Muscle of arm (tissue), 12 donors: Measurements from ENCODE around the gene GNA15. TPM values are rescaled to one million over a fixed set of nuclear protein-coding genes. Genes with fewer than 3 reads are reported as not detected.
"Not testable (repeated sequence)": the region's sequence is repeated elsewhere in the genome, so short reads cannot be mapped to it uniquely, and the experiment has no call there.

Experiments
- DNase-seq: peaks from one replicate; pipeline ENCODE4 v3.0.0-alpha.2; 2013
- polyA plus RNA-seq, 12 donors: library from polyadenylated mRNA; unstranded; fragments of 120-200 nt; gene quantifications; one replicate each; pipeline ENCODE4 v1.2.1, GENCODE V29; 2013; ENCODE audit not compliant: insufficient read length in 12 of 12

The GNA15 gene
- polyA plus RNA-seq, 12 donors = 0.93 to 8.7 (median 1.5) TPM; not detected in 2

DNA sequence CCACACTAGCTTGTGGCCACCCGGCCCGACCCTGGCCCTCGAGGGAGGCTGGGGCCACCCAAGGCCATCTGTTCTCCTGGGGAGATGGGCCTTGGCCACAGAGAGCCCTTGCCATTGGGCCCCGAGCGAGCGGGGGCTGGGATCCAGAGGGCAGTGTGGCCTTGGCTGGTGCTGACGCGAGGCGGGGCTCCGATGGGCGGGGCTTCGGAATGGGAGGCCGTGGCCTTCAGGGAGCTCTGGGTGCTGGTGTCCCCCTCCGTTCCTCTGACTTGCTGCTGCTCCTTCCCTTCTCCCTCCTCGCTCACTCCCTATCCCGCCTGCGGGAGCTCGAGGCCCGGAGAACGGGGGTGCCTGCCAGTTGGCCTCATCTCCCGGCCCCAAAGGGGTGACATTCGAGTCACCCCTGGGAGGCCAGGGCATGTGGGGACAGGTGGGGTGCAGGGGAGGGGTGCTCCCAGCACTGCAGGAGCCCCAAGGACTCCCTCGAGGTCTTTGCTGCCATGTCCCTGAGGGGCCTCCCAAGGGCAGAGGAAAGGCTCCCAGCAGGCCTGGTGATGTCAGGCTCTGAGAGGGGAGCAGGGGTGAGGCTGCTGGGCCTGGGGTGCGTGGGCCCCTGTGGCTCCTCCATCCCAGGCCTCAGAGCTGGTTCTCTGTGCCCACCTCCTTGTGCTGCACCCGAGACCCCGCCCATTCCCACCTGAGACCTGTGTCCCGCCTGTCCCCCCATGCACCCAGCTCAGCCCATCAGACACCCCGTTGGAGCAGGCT, 54.1 kb downstream of the GNA15 start:
- DNase-seq = no peak

DNA sequence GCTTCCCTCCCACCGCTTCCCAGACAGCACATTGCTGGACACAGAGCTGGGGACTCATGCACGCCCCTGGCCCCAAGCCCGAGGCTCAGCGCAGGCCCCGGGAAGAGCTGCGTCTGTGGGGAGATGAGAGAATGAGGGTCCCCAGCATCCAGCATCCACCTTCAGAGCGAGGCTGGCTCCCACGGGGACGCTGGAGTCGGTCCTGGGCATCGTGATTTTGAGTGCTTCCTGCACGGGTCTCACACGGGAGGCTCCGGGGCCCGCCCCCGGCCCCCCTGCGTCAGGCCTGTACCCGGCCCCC, 54.6 kb downstream of the GNA15 start:
- no peak for DNase-seq

DNA sequence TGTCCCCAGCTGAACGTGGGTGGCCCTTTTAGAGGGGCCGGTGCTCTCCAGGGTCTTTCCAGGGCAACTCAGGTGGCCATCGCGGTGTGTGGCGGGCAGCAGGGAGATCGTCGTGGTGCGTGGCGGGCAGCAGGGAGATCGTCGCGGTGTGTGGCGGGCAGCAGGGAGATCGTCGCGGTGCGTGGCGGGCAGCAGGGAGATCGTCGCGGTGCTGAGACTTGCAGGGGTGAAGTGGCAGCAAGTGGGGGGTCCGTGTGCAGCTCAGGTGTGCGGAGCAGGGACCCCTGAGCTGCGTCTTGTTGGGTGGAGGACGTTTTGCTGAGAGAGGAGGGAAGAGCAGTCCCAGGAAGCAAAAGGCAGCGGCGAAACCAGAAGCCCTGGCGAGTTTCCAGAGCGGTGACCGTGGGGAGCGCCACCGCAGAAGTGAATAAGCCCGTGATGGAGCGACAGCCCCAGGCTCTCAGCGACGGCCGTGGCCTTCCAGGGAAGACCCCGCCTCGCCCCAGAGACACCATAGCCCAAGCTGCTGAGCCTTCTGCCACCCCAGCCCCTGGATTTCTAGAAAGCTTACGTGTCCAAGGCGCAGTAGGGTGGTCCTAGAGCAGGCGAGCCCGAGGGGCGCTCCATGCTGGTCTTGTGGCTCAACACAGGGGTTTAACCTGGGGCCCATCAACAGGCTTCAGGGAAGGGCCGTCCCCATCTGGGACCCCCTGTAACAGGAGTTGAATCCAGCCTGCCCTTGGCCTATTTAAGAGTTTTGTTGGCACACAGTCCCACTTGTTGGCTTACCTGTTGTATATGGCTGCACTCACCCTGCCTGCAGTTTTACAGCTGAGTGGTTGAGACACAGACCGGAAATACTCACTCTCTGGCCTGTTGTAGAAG, 55.3 kb downstream of the GNA15 start:
- DNase-seq = no peak

GRCh38 chr19:3191806-3192104, 55.9 kb downstream of the GNA15 start:
- DNase-seq = not testable (repeated sequence)

GRCh38 chr19:3192228-3192635, 56.4 kb downstream of the GNA15 start:
- no peak for DNase-seq

GRCh38 chr19:3192684-3193083, 56.9 kb downstream of the GNA15 start:
- no peak for DNase-seq

DNA sequence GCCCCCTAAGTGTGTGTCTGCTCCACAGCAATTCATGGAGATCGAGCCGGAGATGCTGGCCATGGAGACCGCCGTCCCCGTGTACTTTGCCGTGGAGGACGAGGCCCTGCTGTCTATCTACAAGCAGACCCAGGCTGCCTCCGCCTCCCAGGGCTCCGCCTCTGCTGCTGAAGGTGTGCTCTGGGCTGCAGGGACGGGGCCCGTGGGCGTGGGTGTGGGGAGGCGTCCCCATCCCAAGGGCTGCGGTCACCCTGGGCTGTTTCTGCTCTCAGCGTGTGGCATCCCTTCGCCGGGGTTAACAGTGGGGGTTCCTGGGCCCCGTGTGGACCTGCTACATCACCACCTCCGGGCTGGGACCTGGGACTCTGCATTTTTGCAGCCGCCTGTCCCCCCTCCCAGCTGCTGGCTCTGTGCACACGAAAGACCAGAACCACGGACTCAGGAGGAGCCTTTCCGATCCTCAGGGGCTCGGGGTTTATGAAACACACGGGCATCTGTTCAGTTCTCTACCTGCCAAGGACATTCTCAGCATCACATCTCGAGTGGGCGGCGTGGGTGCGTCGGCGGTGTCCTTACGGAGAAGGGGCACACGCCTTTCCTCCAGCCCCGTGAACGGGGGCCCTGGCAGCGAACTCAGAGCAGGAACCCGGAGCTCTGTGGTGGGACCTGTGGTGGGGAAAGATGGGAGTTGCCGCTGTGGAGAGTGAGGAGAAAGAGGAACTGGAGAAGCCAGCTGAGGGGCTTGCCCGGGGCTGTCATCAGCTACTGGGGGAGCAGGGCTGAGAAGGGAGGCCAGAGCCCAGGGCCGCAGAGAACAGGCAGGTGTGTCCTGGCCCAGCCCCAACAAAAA, 57.6 kb downstream of the GNA15 start:
- DNase-seq = no peak

GRCh38 chr19:3194106-3195087, 58.6 kb downstream of the GNA15 start:
- no peak for DNase-seq

DNA sequence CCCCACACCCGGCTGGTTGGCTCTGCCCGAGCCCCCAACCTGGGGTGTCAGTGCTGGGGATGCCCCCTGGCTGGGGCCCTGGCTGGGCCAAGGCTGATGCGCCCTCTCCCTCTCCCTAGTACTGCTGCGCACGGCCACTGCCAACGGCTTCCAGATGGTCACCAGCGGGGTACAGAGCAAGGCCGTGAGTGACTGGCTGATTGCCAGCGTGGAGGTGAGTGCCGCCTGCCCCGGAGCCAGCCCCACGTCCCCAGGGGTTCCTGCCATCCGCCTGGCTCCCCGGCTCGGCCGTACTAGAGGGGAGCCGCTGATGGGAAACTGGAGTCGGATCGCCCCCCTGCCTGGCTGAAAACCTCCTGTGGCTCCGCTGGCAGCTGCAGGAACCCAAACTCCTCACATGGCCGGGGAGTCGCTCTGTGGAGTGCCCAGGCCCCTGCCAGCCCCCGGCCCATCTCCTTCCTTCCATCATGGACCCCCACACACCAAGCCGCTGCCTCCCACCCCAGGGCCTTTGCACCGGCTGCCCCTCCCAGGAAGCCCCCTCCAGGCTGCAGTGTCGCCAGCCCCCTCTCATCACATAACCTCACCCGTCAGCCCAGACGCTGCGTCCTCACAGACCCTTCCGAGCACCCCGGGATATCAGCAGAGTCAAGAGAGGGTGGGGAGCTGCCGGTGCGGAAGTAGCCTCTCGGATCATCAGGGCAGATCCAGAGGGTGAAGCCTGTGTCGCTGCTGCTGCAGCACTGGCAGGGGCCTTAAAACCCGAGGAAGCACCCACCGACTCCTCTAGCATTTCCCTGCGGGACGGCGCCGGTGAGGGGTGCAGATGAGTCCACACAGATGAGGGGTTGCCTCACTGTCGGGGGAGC, 60.5 kb downstream of the GNA15 start:
- no peak for DNase-seq

- DNase-seq = no peak
These were observed 61.0 kb downstream of the GNA15 start for GRCh38 chr19:3196933-3197205.

DNA sequence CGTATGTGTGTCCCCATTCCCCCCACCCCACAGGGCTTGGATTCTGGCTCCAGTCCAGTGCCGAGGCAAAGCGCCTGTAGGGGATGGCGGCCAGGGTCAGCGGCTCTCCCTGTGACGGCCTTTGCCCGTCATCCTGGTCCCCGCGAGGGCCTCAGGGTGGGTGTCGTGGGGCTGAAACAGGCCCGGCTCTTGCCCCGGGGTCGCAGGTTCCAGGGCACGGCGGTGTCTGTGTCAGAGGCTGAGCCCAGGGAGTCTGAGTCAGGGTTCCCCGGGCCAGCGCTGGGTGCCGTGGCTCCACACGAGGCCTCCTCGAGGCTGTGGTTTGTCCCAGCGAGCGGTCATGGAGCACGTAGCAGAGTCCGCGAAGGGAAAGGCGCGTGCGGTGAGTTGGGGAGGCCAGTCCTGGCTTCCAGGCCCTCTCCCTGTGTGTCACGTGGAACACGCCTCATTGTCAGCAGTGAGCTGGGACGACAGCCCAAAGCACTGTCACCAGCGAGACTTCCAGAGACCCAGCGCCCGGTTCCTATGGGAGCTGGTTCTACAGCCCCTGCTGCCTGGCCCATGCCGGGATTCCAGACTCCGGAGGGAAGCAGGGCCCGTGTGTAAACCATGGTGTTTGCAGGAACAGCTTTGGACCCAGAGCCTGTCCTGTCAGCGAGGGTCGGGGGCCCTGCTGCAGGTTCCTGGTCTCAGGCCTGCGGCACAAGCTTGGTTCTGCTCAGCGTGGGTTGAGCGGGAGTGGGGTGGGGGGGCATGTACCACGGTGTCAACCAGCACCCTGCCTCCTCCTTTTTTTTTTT, 63.3 kb downstream of the GNA15 start:
- DNase-seq = no peak

DNA sequence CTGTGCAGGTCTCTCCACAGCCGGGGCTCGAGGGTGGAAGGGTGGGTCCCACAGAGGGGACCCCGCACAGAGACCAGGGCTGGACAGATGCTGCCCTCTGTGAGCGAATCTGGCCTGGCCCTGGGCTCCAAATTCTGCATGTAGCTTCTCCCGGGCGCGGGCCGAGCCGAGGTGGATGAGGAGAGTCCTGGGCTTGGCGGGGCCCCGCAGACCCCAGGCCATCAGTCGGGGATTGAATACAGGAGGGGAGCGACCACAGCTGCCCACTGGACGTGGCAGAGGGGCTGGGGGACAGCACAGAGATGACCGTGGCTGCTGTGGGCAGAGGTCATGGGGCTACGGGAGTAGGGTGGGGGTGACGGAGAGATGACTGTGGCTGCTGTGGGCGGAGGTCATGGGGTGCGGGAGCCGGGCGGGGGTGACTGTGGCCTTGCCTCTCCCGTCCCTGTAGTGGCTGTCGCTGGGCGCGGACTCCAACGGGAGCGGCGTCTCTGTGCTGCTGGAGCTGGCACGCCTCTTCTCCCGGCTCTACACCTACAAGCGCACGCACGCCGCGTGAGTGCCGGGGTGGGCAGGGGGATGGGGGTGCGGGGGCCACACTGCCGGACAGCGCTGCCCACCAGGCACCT, 65.4 kb downstream of the GNA15 start:
- no peak for DNase-seq

DNA sequence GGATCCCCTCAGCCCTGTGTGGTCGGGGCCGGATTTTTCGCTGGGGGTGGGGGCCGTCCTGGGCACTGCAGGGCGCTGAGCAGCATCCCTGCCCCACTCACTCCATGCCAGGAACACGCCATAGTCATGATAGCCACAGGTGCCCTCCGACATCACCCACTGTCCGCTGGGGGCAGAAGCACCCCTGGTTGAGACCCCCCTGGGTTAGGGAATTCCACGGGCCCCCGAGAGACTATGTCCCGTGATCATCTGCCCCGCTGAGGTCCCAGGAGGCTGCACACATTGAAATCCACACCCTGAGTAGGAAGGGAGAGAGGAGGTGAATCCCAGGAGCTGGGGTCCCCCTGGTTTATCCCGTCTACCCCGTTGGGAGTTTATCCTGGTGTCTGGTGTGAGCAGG, 66.1 kb downstream of the GNA15 start:
- no peak for DNase-seq

- DNase-seq = no peak
These were observed 66.5 kb downstream of the GNA15 start for GRCh38 chr19:3202346-3202745.

DNA sequence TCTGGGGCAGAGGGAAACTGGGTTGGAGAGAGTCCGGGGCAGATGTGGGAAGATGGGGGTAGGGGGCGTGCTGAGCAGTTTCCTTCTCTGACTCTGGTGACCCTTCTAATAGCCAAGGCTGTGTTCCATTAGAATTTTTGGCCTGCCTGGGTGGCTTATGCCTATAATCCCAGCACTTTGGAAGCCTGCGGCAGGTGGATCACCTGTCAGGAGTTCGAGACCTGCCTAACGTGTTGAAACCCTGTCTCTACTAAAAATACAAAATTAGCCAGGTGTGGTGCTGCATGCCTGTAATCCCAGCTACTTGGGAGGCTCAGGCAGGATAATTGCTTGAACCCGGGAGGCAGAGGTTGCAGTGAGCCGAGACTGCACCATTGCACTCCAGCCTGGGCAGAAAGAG, 67.1 kb downstream of the GNA15 start:
- DNase-seq = not testable (repeated sequence)

DNA sequence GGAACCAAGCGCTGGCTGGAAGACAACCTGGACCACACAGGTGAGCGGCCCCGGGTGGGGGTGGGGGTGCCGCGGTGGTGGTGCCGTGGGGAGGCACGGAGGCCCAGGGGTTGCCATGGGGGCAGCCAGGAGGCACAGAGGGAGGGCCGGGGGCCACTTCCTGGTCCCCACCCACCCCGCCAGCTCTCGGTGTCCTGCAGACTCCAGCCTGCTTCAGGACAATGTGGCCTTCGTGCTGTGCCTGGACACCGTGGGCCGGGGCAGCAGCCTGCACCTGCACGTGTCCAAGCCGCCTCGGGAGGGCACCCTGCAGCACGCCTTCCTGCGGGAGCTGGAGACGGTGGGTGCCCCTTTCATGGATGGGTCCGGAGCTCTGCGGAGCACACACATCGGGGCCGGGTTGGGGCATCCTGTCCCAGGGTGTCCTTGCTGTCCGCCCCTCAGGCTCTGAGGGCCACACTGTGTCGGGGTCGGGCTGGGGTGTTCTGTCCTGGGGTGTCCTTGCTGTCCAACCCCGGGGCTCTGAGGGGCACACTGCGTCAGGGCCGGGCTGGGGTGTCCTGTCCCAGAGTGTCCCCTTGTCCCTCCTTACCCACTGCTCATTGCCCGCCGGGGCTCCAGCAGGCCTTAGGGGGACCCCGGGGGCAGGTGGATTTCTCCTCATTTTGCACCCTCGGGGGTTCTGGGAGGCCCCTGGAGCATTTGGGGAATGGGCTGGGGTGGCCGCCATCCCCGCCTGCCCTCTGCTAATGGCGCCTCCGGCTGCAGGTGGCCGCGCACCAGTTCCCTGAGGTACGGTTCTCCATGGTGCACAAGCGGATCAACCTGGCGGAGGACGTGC, 68.2 kb downstream of the GNA15 start:
- no peak for DNase-seq

- DNase-seq = no peak
These were observed 68.9 kb downstream of the GNA15 start for GRCh38 chr19:3204646-3205275.
